Activated CD8-positive, alpha-beta T cell treated with anti-CD3 and anti-CD28 coated beads, Interleukin-2, amount 10 ng/mL, durations not matched to agents 7 days and 5 days (primary cell): ENCODE measurements around the gene TTLL5. TPM values are rescaled to one million over a fixed set of nuclear protein-coding genes. Genes with fewer than 3 reads are reported as not detected.

Experiments used
- ATAC-seq: fragments of 150-1000 bp; cut with Tn5 transposase; one replicate; pipeline ENCODE4 v1.10.0; 2021; ENCODE audit warnings: moderate library complexity
- CTCF ChIA-PET: fragments of 350-600 bp; sonication (Branson Sonifier 250); formaldehyde crosslinking; loops from one replicate; lab custom pipeline; 2021; ENCODE audit warnings: antibody characterized with exemption; lab: Charles Lee
- POLR2A ChIA-PET: fragments of 350-600 bp; sonication (Branson Sonifier 250); formaldehyde crosslinking; loops from one replicate; lab custom pipeline; 2021; ENCODE audit warnings: antibody characterized with exemption; lab: Charles Lee
- DNase-seq: peaks from one replicate; pipeline ENCODE4 v3.0.0-alpha.2; 2020
- H3K27ac Mint-ChIP-seq: one replicate; pipeline ENCODE4 v1.8.0; 2021; ENCODE audit warnings: mild to moderate bottlenecking, mixed read lengths
- H3K27me3 Mint-ChIP-seq: one replicate; pipeline ENCODE4 v1.8.0; 2021; ENCODE audit warnings: low read depth, mixed read lengths
- H3K36me3 Mint-ChIP-seq: one replicate; pipeline ENCODE4 v1.8.0; 2021; ENCODE audit warnings: low read depth, mixed read lengths
- H3K4me1 Mint-ChIP-seq: one replicate; pipeline ENCODE4 v1.8.0; 2021; ENCODE audit warnings: low read depth, mixed read lengths
- H3K4me3 Mint-ChIP-seq: one replicate; pipeline ENCODE4 v1.8.0; 2021; ENCODE audit warnings: mild to moderate bottlenecking, mixed read lengths
- H3K9me3 Mint-ChIP-seq: one replicate; pipeline ENCODE4 v1.8.0; 2022; ENCODE audit warnings: mixed read lengths; ENCODE audit not compliant: insufficient read depth
- total RNA-seq, 2 experiments: library from RNA; stranded (reverse); gene quantifications; one replicate each; pipeline ENCODE4 v1.2.3, GENCODE V29; 2021

TTLL5 gene
- total RNA-seq, 2 experiments from 2014 or later: 40.1 to 45.0 TPM

DNA sequence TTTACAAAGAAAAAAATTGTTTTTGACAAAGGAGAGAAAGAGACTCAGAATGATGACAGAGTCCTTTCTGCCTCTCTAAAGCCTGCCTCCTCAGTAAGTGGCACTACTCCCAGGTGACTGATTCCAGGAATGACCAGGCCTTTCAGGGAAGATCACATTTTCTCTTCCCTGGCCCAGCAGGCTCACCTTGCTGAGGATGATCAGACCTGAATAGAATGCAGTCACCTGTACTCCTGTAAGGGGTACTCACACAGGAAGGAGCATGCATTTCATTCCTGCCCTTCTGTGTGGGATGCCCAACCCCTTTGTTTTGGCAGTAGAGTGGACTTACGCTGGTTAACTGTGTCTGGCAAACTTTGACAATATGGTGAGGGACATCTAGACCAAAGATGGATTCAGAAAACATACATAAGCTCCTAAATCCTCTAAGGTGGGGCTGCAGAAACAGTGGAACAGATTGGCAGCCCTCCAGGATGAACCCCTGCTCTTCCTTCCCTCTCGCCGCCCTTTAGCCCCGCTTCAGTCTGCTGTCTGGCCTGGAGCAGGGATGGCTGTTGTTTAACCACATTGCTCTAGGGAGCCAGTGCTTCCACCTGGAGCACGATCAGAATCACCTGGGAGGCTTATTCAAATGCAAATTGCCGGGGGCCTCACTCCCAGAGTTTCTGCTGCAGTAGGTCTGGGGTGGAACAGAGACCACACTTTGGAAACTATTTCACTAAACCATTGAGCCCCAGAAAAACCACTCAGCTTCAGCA, 30.2 kb upstream of the TTLL5 start:
- Mint-ChIP-seq H3K27ac (no peak overlapping the region), H3K9me3 (no peaks in the 10 kb centered on the region), H3K4me1 (no peaks in the 10 kb centered on the region), H3K4me3 (no peak overlapping the region), H3K27me3 (no peaks in the 10 kb centered on the region), H3K36me3 (no peaks in the 10 kb centered on the region)
- ChIA-PET CTCF (no interaction called here), POLR2A (no interaction called here)
- ATAC-seq (no peak), DNase-seq (no peak)

DNA sequence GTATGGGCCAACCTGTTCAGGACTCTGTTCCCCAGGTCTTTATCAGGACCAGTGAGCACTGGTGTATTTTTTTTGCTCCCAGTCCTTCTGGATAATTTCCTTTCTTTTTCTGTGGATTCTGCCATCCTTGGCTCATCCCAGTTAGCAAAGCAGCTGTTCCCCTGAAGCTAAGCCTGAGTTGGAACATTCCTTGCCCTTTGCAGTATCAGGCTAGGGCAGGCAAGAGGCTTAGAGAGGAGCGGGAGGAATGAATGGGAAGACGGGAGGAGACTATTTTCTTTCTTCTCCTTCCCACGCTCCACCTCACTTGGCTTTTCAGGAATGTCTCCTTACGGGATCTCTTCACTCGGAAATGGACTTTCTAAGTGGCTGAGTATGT, 29.6 kb upstream of the TTLL5 start:
- POLR2A ChIA-PET: no interaction called here
- Mint-ChIP-seq H3K4me3 (no peak overlapping the region), H3K27ac (no peak overlapping the region), H3K36me3 (no peaks in the 10 kb centered on the region), H3K4me1 (no peaks in the 10 kb centered on the region), H3K27me3 (no peaks in the 10 kb centered on the region), H3K9me3 (no peaks in the 10 kb centered on the region)
- ATAC-seq (no peak), DNase-seq (no peak)
- CTCF ChIA-PET: no interaction called here

DNA sequence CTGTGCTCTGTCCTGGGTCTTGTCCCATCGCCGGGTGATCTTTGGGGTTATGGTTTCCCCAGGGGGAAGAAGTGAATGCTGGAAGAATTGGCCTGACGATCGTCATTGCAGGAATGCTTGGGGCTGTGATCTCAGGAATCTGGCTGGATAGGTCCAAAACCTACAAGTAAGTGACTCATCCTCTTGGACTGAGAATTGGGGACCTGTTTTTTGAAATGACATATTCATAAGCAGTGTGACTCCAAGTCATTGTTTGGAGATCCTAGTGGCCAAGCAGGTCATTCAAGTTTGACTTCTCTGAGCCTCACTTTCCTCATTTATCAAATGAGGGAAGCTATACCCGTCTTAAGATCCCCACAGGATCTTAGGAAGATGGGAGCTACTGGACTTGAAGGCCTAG, 26.2 kb upstream of the TTLL5 start:
- ChIA-PET CTCF (interaction anchor here (0.7 to 1.9 kb wide), 3 partner anchors 16 to 19 kb away, joined by 3 to 6 read pairs (median 4); no protein-coding TSS in a partner anchor), POLR2A (no interaction called here)
- Mint-ChIP-seq H3K27me3 (no peaks in the 10 kb centered on the region), H3K4me1 (no peaks in the 10 kb centered on the region), H3K4me3 (no peak overlapping the region), H3K27ac (no peak overlapping the region), H3K9me3 (no peaks in the 10 kb centered on the region), H3K36me3 (no peaks in the 10 kb centered on the region)
- no peak for ATAC-seq
- DNase-seq: no peak

DNA sequence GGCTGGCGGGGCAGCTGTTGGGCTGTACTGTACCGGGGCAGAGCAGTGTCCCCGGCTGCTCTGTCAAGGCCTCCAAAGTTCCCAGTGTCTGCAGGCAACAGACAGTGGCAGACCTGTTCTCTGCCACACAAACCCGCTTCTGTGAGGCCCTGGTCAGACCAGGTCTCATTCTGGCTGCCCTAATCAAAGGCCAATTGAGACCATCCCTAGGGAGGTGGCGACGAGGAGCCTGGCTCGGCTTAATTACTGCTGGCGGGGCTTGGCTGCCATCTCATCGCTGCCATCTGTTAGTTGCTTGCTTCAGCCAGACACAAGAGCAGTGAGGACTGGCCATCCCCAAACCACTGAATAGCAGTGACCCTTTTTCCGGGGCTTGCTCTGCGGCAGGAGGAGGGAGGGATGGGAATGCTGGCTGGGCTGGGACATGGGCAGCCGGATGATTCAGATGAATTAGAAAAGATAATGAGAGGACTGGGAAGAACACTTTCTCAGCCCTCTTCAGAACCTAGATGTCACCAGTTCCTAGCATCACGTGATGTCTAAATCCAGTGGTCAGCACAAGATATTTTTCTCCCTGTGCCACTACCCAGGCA, 24.9 kb upstream of the TTLL5 start:
- H3K4me3 Mint-ChIP-seq: no peak overlapping the region
- no peak overlapping the region for H3K27ac Mint-ChIP-seq
- CTCF ChIA-PET: interaction anchor here (1.4 to 1.9 kb wide), 2 partner anchors 18 to 59 kb away, joined by 3 to 6 read pairs; no protein-coding TSS in a partner anchor
- DNase-seq (no peak), ATAC-seq (no peak)
- no peaks in the 10 kb centered on the region for H3K27me3 Mint-ChIP-seq
- POLR2A ChIA-PET: no interaction called here
- no peaks in the 10 kb centered on the region for H3K4me1 Mint-ChIP-seq
- no peaks in the 10 kb centered on the region for H3K36me3 Mint-ChIP-seq
- no peaks in the 10 kb centered on the region for H3K9me3 Mint-ChIP-seq

DNA sequence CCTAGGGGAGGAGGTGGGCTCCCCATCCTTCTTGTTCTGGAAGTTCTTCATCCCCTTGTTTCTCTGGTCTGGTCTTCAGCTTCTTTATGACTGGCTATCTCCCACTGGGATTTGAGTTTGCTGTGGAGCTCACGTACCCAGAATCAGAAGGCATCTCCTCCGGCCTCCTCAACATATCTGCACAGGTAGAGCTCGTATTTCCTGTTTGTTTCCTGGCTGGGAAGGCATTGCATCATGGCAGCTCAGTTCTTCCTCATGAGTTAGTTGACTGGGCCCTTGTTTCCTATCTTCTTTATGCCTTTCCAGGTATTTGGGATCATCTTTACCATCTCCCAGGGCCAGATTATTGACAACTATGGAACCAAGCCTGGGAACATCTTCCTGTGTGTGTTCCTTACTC, 20.2 kb upstream of the TTLL5 start:
- no peaks in the 10 kb centered on the region for H3K27me3 Mint-ChIP-seq
- ChIA-PET CTCF (interaction anchor here (1.1 to 1.8 kb wide), 2 partner anchors 11 to 64 kb away, joined by 5 to 6 read pairs; no protein-coding TSS in a partner anchor), POLR2A (interaction anchor here (1.2 kb wide), 1 partner anchor 23 kb away, joined by 3 read pairs; no protein-coding TSS in a partner anchor)
- H3K36me3 Mint-ChIP-seq: no peaks in the 10 kb centered on the region
- H3K4me1 Mint-ChIP-seq: no peaks in the 10 kb centered on the region
- H3K27ac Mint-ChIP-seq: no peak overlapping the region
- no peaks in the 10 kb centered on the region for H3K9me3 Mint-ChIP-seq
- DNase-seq (no peak), ATAC-seq (no peak)
- H3K4me3 Mint-ChIP-seq: no peak overlapping the region

DNA sequence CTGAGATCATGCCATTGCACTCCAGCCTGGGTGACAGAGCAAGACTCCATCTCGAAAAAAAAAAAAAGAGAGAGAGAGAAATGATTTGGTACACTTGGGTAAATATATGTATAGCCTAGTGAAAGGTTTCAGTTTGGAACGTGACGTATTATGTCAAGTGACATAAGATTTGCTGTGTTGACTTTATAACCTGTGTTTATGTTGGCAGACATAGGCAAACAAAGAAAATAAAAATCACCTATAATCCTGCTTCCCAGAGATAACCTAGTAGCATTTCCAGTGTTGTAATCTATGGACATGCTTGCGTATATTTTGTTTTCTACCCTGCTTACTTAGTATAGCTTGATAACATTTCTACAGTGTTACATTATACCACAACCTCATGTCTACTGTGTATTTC, 17.1 kb upstream of the TTLL5 start:
- DNase-seq: no peak
- Mint-ChIP-seq H3K27me3 (no peaks in the 10 kb centered on the region), H3K27ac (no peak overlapping the region), H3K4me3 (no peak overlapping the region), H3K36me3 (no peaks in the 10 kb centered on the region), H3K4me1 (no peaks in the 10 kb centered on the region), H3K9me3 (no peaks in the 10 kb centered on the region)
- ChIA-PET CTCF (interaction anchor here (2.4 kb wide), 1 partner anchor 10 kb away, joined by 13 read pairs; no protein-coding TSS in a partner anchor), POLR2A (no interaction called here)
- ATAC-seq: no peak

DNA sequence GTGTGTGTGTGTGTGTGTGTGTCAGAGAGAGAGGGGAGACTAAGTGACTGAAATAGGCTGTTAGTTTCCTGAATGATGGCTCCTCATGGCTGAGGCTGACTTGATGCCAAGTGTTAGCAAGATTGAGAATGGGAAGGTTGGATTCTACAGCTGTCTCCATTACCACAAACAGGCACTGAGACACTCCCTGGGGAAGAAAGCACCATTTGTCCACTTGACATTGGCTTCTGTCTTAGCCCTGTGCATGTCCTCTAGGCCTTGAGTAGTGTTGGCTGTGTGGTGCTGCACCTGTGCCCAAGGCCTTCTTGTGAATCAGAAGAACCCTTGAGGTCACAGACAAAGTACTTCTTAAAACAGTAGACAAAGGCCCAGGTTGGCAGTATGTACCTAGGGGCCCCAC, 16.0 kb upstream of the TTLL5 start:
- peaks cover 9% of the 10 kb centered on the region for H3K36me3 Mint-ChIP-seq
- H3K27ac Mint-ChIP-seq: no peak overlapping the region
- H3K4me3 Mint-ChIP-seq: no peak overlapping the region
- POLR2A ChIA-PET: no interaction called here
- CTCF ChIA-PET: interaction anchor here (2.4 kb wide), 1 partner anchor 9 kb away, joined by 13 read pairs; no protein-coding TSS in a partner anchor
- DNase-seq (no peak), ATAC-seq (no peak)
- H3K27me3 Mint-ChIP-seq: no peaks in the 10 kb centered on the region
- H3K4me1 Mint-ChIP-seq: no peaks in the 10 kb centered on the region
- no peaks in the 10 kb centered on the region for H3K9me3 Mint-ChIP-seq

DNA sequence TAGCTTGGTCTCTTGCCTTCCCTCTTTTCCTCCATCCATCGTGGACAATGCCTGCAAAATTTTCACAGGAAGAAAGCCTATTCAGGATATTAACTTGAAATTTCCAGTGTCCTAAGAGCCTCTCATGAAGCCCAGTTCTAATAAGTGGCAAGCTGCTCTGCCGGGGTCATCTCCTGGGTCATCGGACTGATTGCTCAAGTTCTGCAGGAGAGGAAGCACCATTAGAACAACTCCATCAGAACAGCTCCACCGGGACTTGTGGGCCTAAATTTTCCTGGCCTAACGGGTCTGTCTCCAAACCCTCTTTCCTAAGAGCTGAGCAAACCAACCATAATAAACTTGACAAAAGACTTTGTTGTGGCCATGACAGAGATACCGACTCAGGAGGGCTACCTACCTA, 14.3 kb upstream of the TTLL5 start:
- DNase-seq (no peak), ATAC-seq (no peak)
- ChIA-PET CTCF (interaction anchor here (1.2 to 1.4 kb wide), 2 partner anchors 71 to 338 kb away, joined by 4 read pairs; no protein-coding TSS in a partner anchor), POLR2A (no interaction called here)
- H3K4me3 Mint-ChIP-seq: no peak overlapping the region
- no peaks in the 10 kb centered on the region for H3K27me3 Mint-ChIP-seq
- no peak overlapping the region for H3K27ac Mint-ChIP-seq
- peaks cover 22% of the 10 kb centered on the region for H3K36me3 Mint-ChIP-seq
- no peaks in the 10 kb centered on the region for H3K4me1 Mint-ChIP-seq
- no peaks in the 10 kb centered on the region for H3K9me3 Mint-ChIP-seq

DNA sequence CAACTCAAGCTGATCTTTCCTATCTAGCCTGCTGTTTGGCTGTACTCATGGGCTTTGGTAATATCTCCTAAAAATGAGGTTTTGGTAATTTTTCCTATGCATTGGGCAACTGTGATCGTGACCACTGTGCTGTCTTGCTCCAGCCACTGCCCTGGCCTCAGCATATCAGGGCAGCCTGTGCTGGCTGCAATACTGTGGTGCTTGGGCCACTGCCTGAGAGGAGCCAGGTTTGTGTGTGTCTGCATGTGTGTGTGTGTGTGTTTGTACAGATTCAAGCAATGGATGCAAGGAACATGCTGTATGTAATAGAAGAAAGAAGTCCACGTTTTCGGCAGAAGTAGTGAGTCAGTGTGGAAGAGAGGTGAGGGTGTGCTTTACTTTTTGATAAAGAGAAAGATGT, 13.4 kb upstream of the TTLL5 start:
- Mint-ChIP-seq H3K27me3 (no peaks in the 10 kb centered on the region), H3K4me1 (no peaks in the 10 kb centered on the region), H3K4me3 (no peak overlapping the region), H3K36me3 (peaks cover 26% of the 10 kb centered on the region), H3K9me3 (no peaks in the 10 kb centered on the region), H3K27ac (no peak overlapping the region)
- POLR2A ChIA-PET: no interaction called here
- CTCF ChIA-PET: no interaction called here
- no peak for ATAC-seq
- DNase-seq: no peak

DNA sequence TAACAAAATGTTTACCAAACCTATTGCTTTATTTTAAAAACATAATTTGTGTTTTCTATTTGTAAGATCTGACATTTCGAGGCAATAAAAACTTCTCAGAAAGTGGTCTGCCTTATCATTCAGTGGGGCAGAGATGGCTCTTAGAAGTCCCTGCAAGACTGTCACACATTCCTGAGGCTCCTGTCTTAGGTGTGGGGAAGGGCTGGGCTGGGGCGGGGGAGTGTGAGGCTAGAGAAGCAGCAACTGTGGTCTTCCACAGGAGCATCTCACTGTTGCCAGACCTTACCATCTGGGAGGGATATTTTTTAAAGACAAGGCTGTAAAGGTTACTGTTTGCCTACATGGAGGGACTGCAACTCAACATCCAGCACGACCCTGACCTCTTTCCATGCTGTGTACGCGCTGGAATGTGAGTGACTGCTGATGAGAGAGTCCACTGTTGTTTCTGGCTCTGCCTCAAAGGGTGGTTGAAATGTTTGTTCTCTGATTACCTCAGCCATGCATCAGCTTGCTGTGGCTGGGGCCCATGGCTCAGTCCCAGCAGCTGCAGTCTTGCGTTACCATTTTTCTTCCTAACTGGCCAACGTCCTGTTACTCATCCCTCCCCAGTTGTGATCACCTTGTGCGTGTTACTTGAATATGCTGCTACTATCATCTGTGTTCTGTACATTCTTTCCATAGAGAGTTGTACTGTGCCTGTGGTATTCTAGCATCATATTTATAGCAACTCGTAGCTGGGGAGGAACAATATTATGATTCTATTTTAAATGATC, 12.8 kb upstream of the TTLL5 start:
- ATAC-seq: no peak
- Mint-ChIP-seq H3K9me3 (no peaks in the 10 kb centered on the region), H3K27me3 (no peaks in the 10 kb centered on the region), H3K4me1 (no peaks in the 10 kb centered on the region), H3K36me3 (peaks cover 28% of the 10 kb centered on the region), H3K4me3 (no peak overlapping the region), H3K27ac (no peak overlapping the region)
- ChIA-PET CTCF (interaction anchor here (1.3 kb wide), 1 partner anchor 129 kb away, joined by 3 read pairs; no protein-coding TSS in a partner anchor), POLR2A (no interaction called here)
- no peak for DNase-seq

DNA sequence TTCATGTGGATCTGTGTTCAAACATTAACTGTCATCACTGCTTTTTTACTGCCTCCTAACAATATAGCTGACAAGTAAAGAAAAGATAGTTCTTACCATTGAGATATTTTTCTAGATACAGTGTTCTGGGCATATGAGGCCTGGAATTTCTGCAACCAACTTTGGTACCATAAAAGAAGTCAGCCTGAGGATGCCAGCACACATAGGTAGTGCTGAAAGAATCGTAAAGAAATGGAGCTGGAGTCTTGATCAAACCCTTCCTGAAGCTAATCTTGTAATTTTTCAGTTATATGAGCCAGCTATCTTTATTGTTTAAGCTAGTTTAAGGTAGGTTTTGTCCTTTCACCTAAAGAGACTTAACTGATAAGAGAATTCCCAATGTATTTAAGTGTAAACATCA, 11.7 kb upstream of the TTLL5 start:
- H3K36me3 Mint-ChIP-seq: peaks cover 32% of the 10 kb centered on the region
- H3K9me3 Mint-ChIP-seq: no peaks in the 10 kb centered on the region
- no peak for ATAC-seq
- ChIA-PET POLR2A (no interaction called here), CTCF (interaction anchor here (1.3 to 12.7 kb wide), 2 partner anchors 72 to 130 kb away, joined by 3 to 255 read pairs; partner anchors contain the start of gene FLVCR2)
- peaks cover 4% of the 10 kb centered on the region for H3K4me1 Mint-ChIP-seq
- no peak overlapping the region for H3K27ac Mint-ChIP-seq
- no peak for DNase-seq
- H3K4me3 Mint-ChIP-seq: no peak overlapping the region
- H3K27me3 Mint-ChIP-seq: no peaks in the 10 kb centered on the region
